HFF-Myc (cell line): ENCODE data around the gene AKT3.
A peak's percentile ranks its signal among the peaks of the same experiment; 100 is the strongest.

ENCODE experiments used
- DNase-seq: peaks from one replicate; pipeline ENCODE4 v3.0.0-alpha.2; 2011; ENCODE audit warnings: low read depth; ENCODE audit errors: extremely low read depth
- H3K4me3 ChIP-seq: replicated peaks from 2 replicates; pipeline ENCODE4 v1.5.1; 2011; ENCODE audit warnings: low read depth, mild to moderate bottlenecking, control low read depth, low read length
- TF ChIP-seq, protein P1 (sequence below): IDR thresholded peaks from 2 replicates; pipeline ENCODE4 v1.5.1; 2012; ENCODE audit warnings: mild to moderate bottlenecking, low read depth, low read length, control low read depth; ENCODE audit errors: missing control alignments

AKT3 gene

DNA sequence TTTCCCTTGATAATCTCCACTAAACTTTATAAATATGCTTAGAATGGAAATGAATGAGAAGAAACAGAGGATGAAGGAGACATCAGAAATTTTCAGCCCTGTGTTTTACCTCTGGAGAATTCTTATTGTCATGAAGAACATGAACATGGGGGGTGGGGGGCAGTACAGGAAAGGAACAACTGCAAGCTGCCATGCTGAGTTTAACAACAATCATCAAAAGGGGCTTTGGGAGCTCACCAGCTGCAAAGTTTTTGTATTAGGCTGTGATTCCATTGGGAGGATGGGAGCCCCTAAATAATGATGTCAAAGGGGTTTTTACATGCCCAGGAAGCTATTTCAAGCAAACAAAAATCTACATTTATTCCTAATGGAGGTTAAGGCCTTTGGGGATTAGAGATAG is 103.3 kb downstream of the AKT3 start:
- no peak for DNase-seq
- H3K4me3 ChIP-seq: no peak overlapping the region
- TF ChIP-seq, protein P1, sequence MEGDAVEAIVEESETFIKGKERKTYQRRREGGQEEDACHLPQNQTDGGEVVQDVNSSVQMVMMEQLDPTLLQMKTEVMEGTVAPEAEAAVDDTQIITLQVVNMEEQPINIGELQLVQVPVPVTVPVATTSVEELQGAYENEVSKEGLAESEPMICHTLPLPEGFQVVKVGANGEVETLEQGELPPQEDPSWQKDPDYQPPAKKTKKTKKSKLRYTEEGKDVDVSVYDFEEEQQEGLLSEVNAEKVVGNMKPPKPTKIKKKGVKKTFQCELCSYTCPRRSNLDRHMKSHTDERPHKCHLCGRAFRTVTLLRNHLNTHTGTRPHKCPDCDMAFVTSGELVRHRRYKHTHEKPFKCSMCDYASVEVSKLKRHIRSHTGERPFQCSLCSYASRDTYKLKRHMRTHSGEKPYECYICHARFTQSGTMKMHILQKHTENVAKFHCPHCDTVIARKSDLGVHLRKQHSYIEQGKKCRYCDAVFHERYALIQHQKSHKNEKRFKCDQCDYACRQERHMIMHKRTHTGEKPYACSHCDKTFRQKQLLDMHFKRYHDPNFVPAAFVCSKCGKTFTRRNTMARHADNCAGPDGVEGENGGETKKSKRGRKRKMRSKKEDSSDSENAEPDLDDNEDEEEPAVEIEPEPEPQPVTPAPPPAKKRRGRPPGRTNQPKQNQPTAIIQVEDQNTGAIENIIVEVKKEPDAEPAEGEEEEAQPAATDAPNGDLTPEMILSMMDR: no peak

- DNase-seq: peak; percentile 19
- TF ChIP-seq, protein P1: no peak
- H3K4me3 ChIP-seq: no peak overlapping the region
These were observed 104.7 kb downstream of the AKT3 start for GRCh38 chr1:243745356-243745755.

DNA sequence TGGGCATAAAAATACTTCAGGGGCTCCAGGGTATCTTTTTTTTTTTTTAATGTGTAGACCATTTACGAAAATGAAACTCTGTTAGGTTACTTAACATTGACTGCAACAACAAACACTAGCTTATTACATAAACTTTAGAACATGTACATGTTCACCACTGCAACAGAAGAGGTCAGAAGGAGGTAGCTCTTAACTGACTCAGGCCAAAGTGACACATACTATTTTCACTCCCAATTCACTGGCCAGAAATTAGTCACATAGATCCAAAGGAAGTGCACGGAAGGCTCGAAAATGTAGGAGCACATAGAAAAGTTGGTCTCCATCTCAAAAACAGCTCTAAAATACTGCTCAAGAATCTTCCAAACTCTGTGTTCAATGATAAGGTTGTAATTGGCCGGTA is 107.2 kb downstream of the AKT3 start:
- H3K4me3 ChIP-seq: no peak overlapping the region
- no peak for DNase-seq
- TF ChIP-seq, protein P1: no peak

GRCh38 chr1:243740255-243740999 is 109.6 kb downstream of the AKT3 start:
- H3K4me3 ChIP-seq: no peak overlapping the region
- DNase-seq: no peak
- TF ChIP-seq, protein P1: no peak

- DNase-seq: no peak
- TF ChIP-seq, protein P1: no peak
- no peak overlapping the region for H3K4me3 ChIP-seq
These were observed 110.6 kb downstream of the AKT3 start for GRCh38 chr1:243739335-243740003.

GRCh38 chr1:243738020-243738419 is 112.0 kb downstream of the AKT3 start:
- no peak overlapping the region for H3K4me3 ChIP-seq
- DNase-seq: no peak
- TF ChIP-seq, protein P1: no peak

DNA sequence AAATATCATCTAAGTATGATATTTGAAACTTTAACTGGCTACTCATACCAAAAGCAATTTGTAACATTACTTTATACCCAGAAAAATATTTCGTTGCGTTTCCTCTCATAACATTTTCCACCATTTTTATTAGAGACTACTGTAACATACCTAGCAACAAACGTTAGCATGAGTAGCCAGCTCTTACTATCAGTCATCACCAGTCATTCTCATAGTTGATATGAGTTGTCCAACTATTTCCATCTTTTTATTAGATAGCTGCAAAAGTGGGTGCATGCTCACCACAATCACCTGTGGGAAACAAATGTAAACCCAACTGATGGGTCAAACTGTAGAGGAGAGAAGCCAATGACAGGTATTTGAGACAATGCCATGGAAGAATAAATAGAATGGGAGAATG is 114.6 kb downstream of the AKT3 start:
- DNase-seq: no peak
- no peak overlapping the region for H3K4me3 ChIP-seq
- TF ChIP-seq, protein P1: no peak
